ENCODE data around the gene ATP8A1. TPM values are rescaled to one million over a fixed set of nuclear protein-coding genes. Genes with fewer than 3 reads are reported as not detected.

The ATP8A1 gene
- total RNA-seq, 2 donors from 2014 or later = 12.5 to 25.8 TPM

- Histone ChIP-seq H3K27me3 (no peaks in the 10 kb centered on the region), H3K36me3 (no peaks in the 10 kb centered on the region), H3K27ac (no peak overlapping the region), H3K9me3 (no peaks in the 10 kb centered on the region), H3K4me1 (peaks cover 0 to 33% of the 10 kb centered on the region in 2 donors), H3K4me3 (no peak overlapping the region)
- TF ChIP-seq, protein P1, sequence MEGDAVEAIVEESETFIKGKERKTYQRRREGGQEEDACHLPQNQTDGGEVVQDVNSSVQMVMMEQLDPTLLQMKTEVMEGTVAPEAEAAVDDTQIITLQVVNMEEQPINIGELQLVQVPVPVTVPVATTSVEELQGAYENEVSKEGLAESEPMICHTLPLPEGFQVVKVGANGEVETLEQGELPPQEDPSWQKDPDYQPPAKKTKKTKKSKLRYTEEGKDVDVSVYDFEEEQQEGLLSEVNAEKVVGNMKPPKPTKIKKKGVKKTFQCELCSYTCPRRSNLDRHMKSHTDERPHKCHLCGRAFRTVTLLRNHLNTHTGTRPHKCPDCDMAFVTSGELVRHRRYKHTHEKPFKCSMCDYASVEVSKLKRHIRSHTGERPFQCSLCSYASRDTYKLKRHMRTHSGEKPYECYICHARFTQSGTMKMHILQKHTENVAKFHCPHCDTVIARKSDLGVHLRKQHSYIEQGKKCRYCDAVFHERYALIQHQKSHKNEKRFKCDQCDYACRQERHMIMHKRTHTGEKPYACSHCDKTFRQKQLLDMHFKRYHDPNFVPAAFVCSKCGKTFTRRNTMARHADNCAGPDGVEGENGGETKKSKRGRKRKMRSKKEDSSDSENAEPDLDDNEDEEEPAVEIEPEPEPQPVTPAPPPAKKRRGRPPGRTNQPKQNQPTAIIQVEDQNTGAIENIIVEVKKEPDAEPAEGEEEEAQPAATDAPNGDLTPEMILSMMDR (IDR thresholded peaks at IDR 0.05) = no peak
- no peak for DNase-seq (ENCODE audit: low spot score)
Measured at GRCh38 chr4:42637104-42637503, 19.8 kb downstream of the ATP8A1 start.

GRCh38 chr4:42636645-42636949 lies 20.3 kb downstream of the ATP8A1 start:
- no peak overlapping the region for H3K4me3 ChIP-seq
- no peaks in the 10 kb centered on the region for H3K36me3 ChIP-seq
- no peaks in the 10 kb centered on the region for H3K9me3 ChIP-seq
- H3K27me3 ChIP-seq = no peaks in the 10 kb centered on the region
- peaks cover 0 to 28% of the 10 kb centered on the region in 2 donors for H3K4me1 ChIP-seq
- H3K27ac ChIP-seq = no peak overlapping the region
- no peak for DNase-seq (ENCODE audit: low spot score)
- TF ChIP-seq, protein P1 (IDR thresholded peaks at IDR 0.05) = no peak

GRCh38 chr4:42633605-42634388 lies 23.1 kb downstream of the ATP8A1 start:
- TF ChIP-seq, protein P1 (IDR thresholded peaks at IDR 0.05) = no peak
- Histone ChIP-seq H3K27ac (no peak overlapping the region), H3K9me3 (no peaks in the 10 kb centered on the region), H3K27me3 (no peaks in the 10 kb centered on the region), H3K4me1 (peaks cover 0 to 22% of the 10 kb centered on the region in 2 donors), H3K4me3 (no peak overlapping the region), H3K36me3 (no peaks in the 10 kb centered on the region)
- no peak for DNase-seq (ENCODE audit: low spot score)

- Histone ChIP-seq H3K4me3 (no peak overlapping the region), H3K27me3 (no peaks in the 10 kb centered on the region), H3K36me3 (no peaks in the 10 kb centered on the region), H3K4me1 (peaks cover 0 to 32% of the 10 kb centered on the region in 2 donors), H3K9me3 (no peaks in the 10 kb centered on the region), H3K27ac (no peak overlapping the region)
- DNase-seq (ENCODE audit: low spot score) = no peak
- TF ChIP-seq, protein P1 (IDR thresholded peaks at IDR 0.05) = no peak
Measured at GRCh38 chr4:42632653-42633382, 24.1 kb downstream of the ATP8A1 start.

- TF ChIP-seq, protein P1 (IDR thresholded peaks at IDR 0.05) = no peak
- Histone ChIP-seq H3K4me1 (peaks cover 0 to 34% of the 10 kb centered on the region in 2 donors), H3K27me3 (no peaks in the 10 kb centered on the region), H3K36me3 (no peaks in the 10 kb centered on the region), H3K9me3 (no peaks in the 10 kb centered on the region), H3K4me3 (no peak overlapping the region), H3K27ac (no peak overlapping the region)
- no peak for DNase-seq (ENCODE audit: low spot score)
Measured at GRCh38 chr4:42630908-42631307, 26.0 kb downstream of the ATP8A1 start.

Measured in right atrium auricular region (tissue), 2 donors.